IPS-18a (cell line): Measurements from ENCODE around the gene ARNT2.
"Not testable (repeated sequence)": the region's sequence is repeated elsewhere in the genome, so short reads cannot be mapped to it uniquely, and the experiment has no call there.

ENCODE experiments used
- H3K27ac ChIP-seq: one replicate; pipeline ENCODE4 v1.5.1; 2013; ENCODE audit warnings: low read length
- H3K27me3 ChIP-seq: one replicate; pipeline ENCODE4 v1.6.1; 2013; ENCODE audit warnings: mild to moderate bottlenecking, low read length; ENCODE audit not compliant: control insufficient read depth, insufficient read depth
- H3K36me3 ChIP-seq: one replicate; pipeline ENCODE4 v1.6.1; 2013; ENCODE audit warnings: low read depth, low read length; ENCODE audit not compliant: control insufficient read depth
- H3K4me1 ChIP-seq: one replicate; pipeline ENCODE4 v1.6.1; 2013; ENCODE audit warnings: low read depth, low read length; ENCODE audit not compliant: control insufficient read depth
- H3K4me3 ChIP-seq: one replicate; pipeline ENCODE4 v1.5.1; 2013; ENCODE audit warnings: low read length
- H3K9ac ChIP-seq: one replicate; pipeline ENCODE4 v1.6.1; 2013; ENCODE audit warnings: mild to moderate bottlenecking, low read length, moderate library complexity
- H3K9me3 ChIP-seq: one replicate; pipeline ENCODE4 v1.6.1; 2013; ENCODE audit warnings: low read depth, low read length; ENCODE audit not compliant: control insufficient read depth

ARNT2 gene

GRCh38 chr15:80645494-80646065, 241.4 kb downstream of the ARNT2 start:
- Histone ChIP-seq H3K27me3 (no peaks in the 10 kb centered on the region), H3K9me3 (no peaks in the 10 kb centered on the region), H3K4me3 (no peak overlapping the region), H3K4me1 (no peaks in the 10 kb centered on the region), H3K36me3 (no peaks in the 10 kb centered on the region), H3K27ac (no peak overlapping the region), H3K9ac (no peak overlapping the region)

DNA sequence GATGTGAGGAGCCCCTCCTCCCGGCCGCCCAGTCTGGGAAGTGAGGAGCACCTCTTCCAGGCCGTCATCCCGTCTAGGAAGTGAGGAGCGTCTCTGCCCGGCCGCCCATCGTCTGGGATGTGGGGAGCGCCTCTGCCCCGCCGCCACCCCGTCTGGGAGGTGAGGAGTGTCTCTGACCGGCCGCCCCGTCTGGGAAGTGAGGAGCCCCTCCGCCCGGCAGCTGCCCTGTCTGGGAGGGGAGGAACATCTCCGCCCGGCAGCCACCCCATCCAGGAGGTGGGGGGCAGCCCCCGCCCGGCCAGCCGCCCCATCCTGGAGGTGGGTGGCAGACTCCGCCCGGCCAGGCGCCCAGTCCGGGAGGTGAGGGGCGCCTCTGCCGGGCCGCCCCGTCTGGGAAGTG, 243.2 kb downstream of the ARNT2 start:
- H3K9me3 ChIP-seq, H3K4me3 ChIP-seq, H3K27me3 ChIP-seq: not testable (repeated sequence)

More for the DNA sequence above, 243.2 kb downstream of the ARNT2 start:
- not testable (repeated sequence) for H3K36me3 ChIP-seq, H3K9ac ChIP-seq, H3K4me1 ChIP-seq, H3K27ac ChIP-seq
